GM12878 (cell line): ENCODE data around the gene RASAL3. TPM values are rescaled to one million over a fixed set of nuclear protein-coding genes. Genes with fewer than 3 reads are reported as not detected.

Experiments used
- ATAC-seq: fragments of 200-7000 bp; cut with Tn5 transposase; 3 replicates; pipeline ENCODE4 v1.9.1; 2020; ENCODE audit warnings: mild to moderate bottlenecking, moderate library complexity
- BruUV-seq: library from RNA; stranded (reverse); fragments of 400-500 nt; replicated peaks from 2 replicates; lab custom pipeline; 2021; lab: Mats Ljungman, UMichigan
- CTCF ChIA-PET: fragments of 300-600 bp; sonication (Branson Sonifier 250); formaldehyde crosslinking; extraction: SDS; loops from one replicate; lab custom pipeline; 2021; ENCODE audit warnings: inconsistent platforms; lab: Yijun Ruan, JAX
- POLR2A ChIA-PET: fragments of 350-600 bp; formaldehyde crosslinking; extraction: SDS; loops from one replicate; lab custom pipeline; 2021; ENCODE audit warnings: inconsistent platforms; lab: Charles Lee
- RAD21 ChIA-PET: fragments of 300-600 bp; sonication (Branson Sonifier 250); formaldehyde crosslinking; loops from one replicate; lab custom pipeline; 2023; ENCODE audit warnings: antibody characterized with exemption; ENCODE audit not compliant: unreplicated experiment; lab: Charles Lee
- SMC1A ChIA-PET: fragments of 300-600 bp; sonication (Branson Sonifier 250); formaldehyde crosslinking; loops from one replicate; lab custom pipeline; 2023; ENCODE audit not compliant: unreplicated experiment, uncharacterized antibody; lab: Charles Lee
- DNase-seq: peaks from one replicate; pipeline ENCODE4 v3.0.0-alpha.2; 2011; ENCODE audit warnings: low read depth, low spot score
- FAIRE-seq: peaks from 3 replicates; lab custom pipeline; 2011; peaks lifted over from hg19 to GRCh38; lab: Jason Lieb, UNC
- H2AFZ ChIP-seq: 2 replicates; pipeline ENCODE4 v1.6.0; 2011; ENCODE audit warnings: low read depth, low read length, control low read depth; ENCODE audit not compliant: control insufficient read depth
- H3K27ac ChIP-seq: 2 replicates; pipeline ENCODE4 v1.5.1; 2011; ENCODE audit warnings: control low read depth; ENCODE audit not compliant: control insufficient read depth, insufficient read depth
- H3K27me3 ChIP-seq, 2 experiments: replicated peaks in 1 of 2; 2 replicates each; pipeline versions ENCODE4 v1.6.0 to v1.6.1; 2011; ENCODE audit warnings: low read length in 1 of 2; ENCODE audit not compliant: control insufficient read depth in 2 of 2, insufficient read depth in 2 of 2
- H3K36me3 ChIP-seq, 2 experiments: 2 replicates each; pipeline ENCODE4 v1.5.1; 2011; ENCODE audit warnings: low read length in 1 of 2; ENCODE audit not compliant: control insufficient read depth in 2 of 2, insufficient read depth in 2 of 2
- H3K4me1 ChIP-seq: 2 replicates; pipeline ENCODE4 v1.6.1; 2011; ENCODE audit warnings: mild to moderate bottlenecking, low read length, moderate library complexity, mixed read lengths; ENCODE audit not compliant: control insufficient read depth, insufficient read depth
- H3K4me2 ChIP-seq: 2 replicates; pipeline ENCODE4 v1.6.0; 2011; ENCODE audit warnings: control low read depth; ENCODE audit not compliant: control insufficient read depth, insufficient read depth
- H3K4me3 ChIP-seq: fragments of 200-600 bp; sonication (generic); 2 replicates; pipeline ENCODE4 v1.5.1; 2016
- H3K79me2 ChIP-seq: 2 replicates; pipeline ENCODE4 v1.6.0; 2011; ENCODE audit warnings: low read length; ENCODE audit not compliant: control insufficient read depth, insufficient read depth
- H3K9ac ChIP-seq: 2 replicates; pipeline ENCODE4 v1.8.0; 2011; ENCODE audit warnings: low read length, control low read depth, mixed read lengths; ENCODE audit not compliant: control insufficient read depth, insufficient read depth
- H3K9me3 ChIP-seq: replicated peaks from 3 replicates; pipeline ENCODE4 v1.5.1; 2011; ENCODE audit warnings: mild to moderate bottlenecking, low read length; ENCODE audit not compliant: control insufficient read depth, insufficient read depth
- H4K20me1 ChIP-seq: 2 replicates; pipeline ENCODE4 v1.6.0; 2011; ENCODE audit not compliant: control insufficient read depth, insufficient read depth
- RFX5 ChIP-seq: IDR thresholded peaks from 2 replicates; pipeline ENCODE4 v1.6.1; 2011; ENCODE audit warnings: low read depth, low read length, improper control_type of control experiment
- WGBS: methylation state at CpG from one replicate; pipeline ENCODE4 v1.1.6; 2016; ENCODE audit warnings: low lambda C conversion rate; ENCODE audit not compliant: insufficient replicate concordance, insufficient coverage; ENCODE audit errors: missing lambda C conversion rate; 5-methylcytosine and 5-hydroxymethylcytosine counted together
- in situ Hi-C: fragments of 300-500 bp; cut with MboI; formaldehyde crosslinking; loops from 9 replicates; pipeline ENCODE4 v1.14.3; 2018; ENCODE audit warnings: mixed read lengths
- intact Hi-C: fragments of 100-400 bp; cut with micrococcal nuclease; formaldehyde crosslinking; loops from one replicate; pipeline ENCODE4 v1.14.2; 2022; ENCODE audit not compliant: unreplicated experiment
- polyA plus RNA-seq, 11 experiments: library from polyadenylated mRNA; depleted of rRNA in 4 of 11; unstranded in 6 of 11; stranded (reverse) in 5 of 11; fragments of >200 nt; fragmentation: Nextera tagmentation in 4 of 11; fragmentation: Illumina TruSeq in 1 of 11; extraction: Ambion mirVana in 4 of 11; extraction: Trizol in 1 of 11; gene quantifications; 1 replicate in 1 of 11; 2 replicates in 10 of 11; pipeline versions ENCODE4 v1.2.1 to v1.2.3, GENCODE V29; 2011 to 2016; ENCODE audit warnings: inconsistent platforms in 2 of 11, missing spikeins in 2 of 11, low read depth in 1 of 11
- total RNA-seq, 4 experiments: library from RNA; depleted of rRNA in 3 of 4; stranded (reverse); fragments of >200 nt in 3 of 4; fragmentation: Illumina TruSeq in 1 of 4; extraction: Trizol in 1 of 4; gene quantifications; 2 replicates each; pipeline versions ENCODE4 v1.2.1 to v1.2.3, GENCODE V29; 2013 to 2021
- TF ChIP-seq, protein P1 (sequence below): fragments of 150-350 bp; IDR thresholded peaks from 2 replicates; pipeline ENCODE4 v1.6.1; 2016; ENCODE audit warnings: low read depth, low read length

Gene RASAL3
- total and polyA plus RNA-seq, 10 of the 15 experiments (the other 5 are each of a cell fraction or from before 2014, with no cell fraction given): 1.7 to 81.3 (median 23.2) TPM

DNA sequence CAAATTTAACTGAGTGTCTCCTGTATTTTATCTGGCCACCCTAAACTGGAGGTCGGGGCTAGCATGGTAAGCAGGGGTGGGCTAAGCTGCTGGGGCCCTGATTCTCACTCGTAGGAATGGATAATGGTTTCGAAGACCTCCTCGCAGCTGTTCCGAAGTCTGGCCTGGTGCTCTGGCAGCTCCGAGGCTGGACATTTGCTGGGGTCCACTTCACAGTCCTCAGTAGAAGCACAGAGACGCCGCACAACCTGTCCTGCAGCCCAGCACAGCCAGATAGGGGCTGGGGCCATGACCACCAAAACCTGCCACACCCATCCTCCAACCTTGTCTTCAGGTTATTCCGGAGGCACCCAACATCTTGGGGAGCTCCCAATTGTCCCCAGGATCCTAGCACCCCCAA is 8.3 kb downstream of the RASAL3 start:
- no peaks in the 10 kb centered on the region for H3K27me3 ChIP-seq
- RAD21 ChIA-PET: no interaction called here
- no peak overlapping the region for H3K9ac ChIP-seq
- WGBS: 98% methylated on average over 9 of the region's 9 CpGs
- FAIRE-seq: no peak
- H3K4me3 ChIP-seq: no peak overlapping the region
- in situ Hi-C loops: no loop called here
- H4K20me1 ChIP-seq: no peaks in the 10 kb centered on the region
- no TSS peak for BruUV-seq
- H3K79me2 ChIP-seq: no peaks in the 10 kb centered on the region
- no peak for ATAC-seq
- H2AFZ ChIP-seq: no peak overlapping the region
- SMC1A ChIA-PET: interaction anchor here (1.1 kb wide), 1 partner anchor 12 kb away, joined by 4 read pairs; no protein-coding TSS in a partner anchor
- TF ChIP-seq, protein P1, sequence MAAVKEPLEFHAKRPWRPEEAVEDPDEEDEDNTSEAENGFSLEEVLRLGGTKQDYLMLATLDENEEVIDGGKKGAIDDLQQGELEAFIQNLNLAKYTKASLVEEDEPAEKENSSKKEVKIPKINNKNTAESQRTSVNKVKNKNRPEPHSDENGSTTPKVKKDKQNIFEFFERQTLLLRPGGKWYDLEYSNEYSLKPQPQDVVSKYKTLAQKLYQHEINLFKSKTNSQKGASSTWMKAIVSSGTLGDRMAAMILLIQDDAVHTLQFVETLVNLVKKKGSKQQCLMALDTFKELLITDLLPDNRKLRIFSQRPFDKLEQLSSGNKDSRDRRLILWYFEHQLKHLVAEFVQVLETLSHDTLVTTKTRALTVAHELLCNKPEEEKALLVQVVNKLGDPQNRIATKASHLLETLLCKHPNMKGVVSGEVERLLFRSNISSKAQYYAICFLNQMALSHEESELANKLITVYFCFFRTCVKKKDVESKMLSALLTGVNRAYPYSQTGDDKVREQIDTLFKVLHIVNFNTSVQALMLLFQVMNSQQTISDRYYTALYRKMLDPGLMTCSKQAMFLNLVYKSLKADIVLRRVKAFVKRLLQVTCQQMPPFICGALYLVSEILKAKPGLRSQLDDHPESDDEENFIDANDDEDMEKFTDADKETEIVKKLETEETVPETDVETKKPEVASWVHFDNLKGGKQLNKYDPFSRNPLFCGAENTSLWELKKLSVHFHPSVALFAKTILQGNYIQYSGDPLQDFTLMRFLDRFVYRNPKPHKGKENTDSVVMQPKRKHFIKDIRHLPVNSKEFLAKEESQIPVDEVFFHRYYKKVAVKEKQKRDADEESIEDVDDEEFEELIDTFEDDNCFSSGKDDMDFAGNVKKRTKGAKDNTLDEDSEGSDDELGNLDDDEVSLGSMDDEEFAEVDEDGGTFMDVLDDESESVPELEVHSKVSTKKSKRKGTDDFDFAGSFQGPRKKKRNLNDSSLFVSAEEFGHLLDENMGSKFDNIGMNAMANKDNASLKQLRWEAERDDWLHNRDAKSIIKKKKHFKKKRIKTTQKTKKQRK: no peak
- no peak for TF ChIP-seq RFX5
- peaks cover 22 to 31% of the 10 kb centered on the region in 2 experiments for H3K36me3 ChIP-seq
- H3K9me3 ChIP-seq: no peaks in the 10 kb centered on the region; the same call in 2 of the 3 replicates
- CTCF ChIA-PET: no interaction called here
- DNase-seq: no peak
- no peak overlapping the region for H3K27ac ChIP-seq
- H3K4me1 ChIP-seq: no peaks in the 10 kb centered on the region
- H3K4me2 ChIP-seq: no peak overlapping the region
- intact Hi-C loops: no loop called here
- POLR2A ChIA-PET: interaction anchor here (0.5 kb wide), 1 partner anchor 640 kb away, joined by 4 read pairs; no protein-coding TSS in a partner anchor
